Measurements from ENCODE around the gene SEMA5A. TPM values are rescaled to one million over a fixed set of nuclear protein-coding genes. Genes with fewer than 3 reads are reported as not detected.

The SEMA5A gene
- total and polyA plus RNA-seq, 2 of the 8 experiments (the other 6 are each of a cell fraction or from before 2014, with no cell fraction given): 5.3 to 8.9 TPM

DNA sequence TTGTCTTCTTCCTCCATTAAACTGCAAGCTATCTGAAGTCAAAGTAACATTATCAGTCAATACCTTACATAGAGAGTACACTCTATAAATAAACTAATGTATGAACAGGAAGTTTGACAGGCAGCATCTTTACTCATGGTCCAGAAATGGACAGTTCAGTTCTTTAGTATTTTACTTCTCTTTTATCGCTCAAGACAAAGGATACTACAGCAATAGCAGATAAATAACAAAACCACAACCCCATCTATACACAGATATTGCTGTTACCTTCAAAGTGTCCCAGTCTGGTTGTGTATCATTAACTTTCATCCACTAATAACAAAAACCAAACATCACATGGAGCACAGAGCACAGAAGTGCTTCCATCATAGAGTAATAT lies 46.4 kb downstream of the SEMA5A start:
- Histone ChIP-seq H3K4me2 (ENCODE audit: insufficient read depth in 1 of 2, low read depth in 2 of 2, low read length in 2 of 2) (no peak overlapping the region), H3K79me1 (ENCODE audit: low read depth, low read length) (no peaks in the 10 kb centered on the region), H3K27ac (ENCODE audit: low read depth, low read length) (no peak overlapping the region), H3K56ac (replicated peaks; ENCODE audit: insufficient read length, low read depth, low read length) (no peak overlapping the region), H3K23me2 (ENCODE audit: low read depth, low read length) (no peaks in the 10 kb centered on the region), H3K18ac (ENCODE audit: extremely low read depth, low read length) (no peak overlapping the region), H3K79me2 (ENCODE audit: control insufficient read depth in 1 of 2, insufficient read depth in 2 of 2, low read length in 2 of 2) (no peaks in the 10 kb centered on the region), H3K36me3 (ENCODE audit: control insufficient read depth in 2 of 4, insufficient read depth in 4 of 4, low read length in 3 of 4) (no peaks in the 10 kb centered on the region), H4K20me1 (replicated peaks in 1 of 2; ENCODE audit: control insufficient read depth in 1 of 2, insufficient read depth in 2 of 2, low read length in 2 of 2) (no peaks in the 10 kb centered on the region), H2BK12ac (ENCODE audit: low read depth, low read length) (no peak overlapping the region), H2BK120ac (replicated peaks; ENCODE audit: low read depth, low read length) (no peak overlapping the region), H4K5ac (ENCODE audit: insufficient read length, low read depth, low read length) (no peak overlapping the region), H3K9me3 (ENCODE audit: insufficient read depth in 2 of 2, low read depth in 1 of 2, low read length in 1 of 2) (no peaks in the 10 kb centered on the region), H2AK5ac (ENCODE audit: low read depth, low read length) (no peak overlapping the region), H3K27me3 (replicated peaks in 1 of 4; ENCODE audit: control insufficient read depth in 3 of 4, extremely low read depth in 1 of 4, insufficient read depth in 3 of 4, low read length in 3 of 4) (no peaks in the 10 kb centered on the region), H2AFZ (ENCODE audit: low read length) (no peak overlapping the region), H4K91ac (replicated peaks; ENCODE audit: insufficient read length, low read length) (no peak overlapping the region), H3K14ac (ENCODE audit: insufficient read length) (no peak overlapping the region), H3K4me3 (ENCODE audit: extremely low read depth in 1 of 4, insufficient read depth in 2 of 4, low read depth in 3 of 4, low read length in 4 of 4) (no peak overlapping the region), H2BK20ac (ENCODE audit: low read length) (no peak overlapping the region), H3K4ac (replicated peaks; ENCODE audit: insufficient read length, low read depth, low read length) (no peak overlapping the region), H2BK15ac (ENCODE audit: low read length) (no peak overlapping the region), H2BK5ac (ENCODE audit: low read depth, low read length) (no peak overlapping the region), H4K8ac (ENCODE audit: extremely low read depth, insufficient read depth, low read length) (no peak overlapping the region), H3K4me1 (replicated peaks in 1 of 4; ENCODE audit: control insufficient read depth in 3 of 4, insufficient read depth in 4 of 4, low read length in 3 of 4) (peaks cover 0 to 10% (median 3%) of the 10 kb centered on the region in 4 experiments; a peak in 2 of 7 replicates), H3K23ac (ENCODE audit: insufficient read length) (no peak overlapping the region), H3K9ac (replicated peaks in 1 of 4; ENCODE audit: extremely low read depth in 1 of 4, low read depth in 3 of 4, low read length in 3 of 4) (no peak overlapping the region)
- 100% methylated on average over 1 of the region's 1 CpG; no CpG with 5 or more reads in 1 of the 2 experiments for WGBS, 2 experiments (ENCODE audit: extremely low coverage in 1 of 2, insufficient coverage in 1 of 2, insufficient read length in 1 of 2, insufficient replicate concordance in 2 of 2, low coverage in 1 of 2, low lambda C conversion rate in 2 of 2, missing lambda C conversion rate in 1 of 2)
- TF ChIP-seq GTF2F1 (IDR thresholded peaks at IDR 0.05; ENCODE audit: borderline replicate concordance, low read depth, low read length) (no peak), MAFK (IDR thresholded peaks at IDR 0.05; ENCODE audit: low read depth, low read length) (no peak), SAP30 (IDR thresholded peaks at IDR 0.05; ENCODE audit: insufficient read depth, insufficient replicate concordance, low read length) (no peak), CHD2 (IDR thresholded peaks at IDR 0.05; ENCODE audit: low read length) (no peak)
- TF ChIP-seq, protein P1, sequence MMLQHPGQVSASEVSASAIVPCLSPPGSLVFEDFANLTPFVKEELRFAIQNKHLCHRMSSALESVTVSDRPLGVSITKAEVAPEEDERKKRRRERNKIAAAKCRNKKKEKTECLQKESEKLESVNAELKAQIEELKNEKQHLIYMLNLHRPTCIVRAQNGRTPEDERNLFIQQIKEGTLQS (IDR thresholded peaks at IDR 0.05; ENCODE audit: insufficient read depth, low read depth, low read length): no peak
- TF ChIP-seq, protein P2, sequence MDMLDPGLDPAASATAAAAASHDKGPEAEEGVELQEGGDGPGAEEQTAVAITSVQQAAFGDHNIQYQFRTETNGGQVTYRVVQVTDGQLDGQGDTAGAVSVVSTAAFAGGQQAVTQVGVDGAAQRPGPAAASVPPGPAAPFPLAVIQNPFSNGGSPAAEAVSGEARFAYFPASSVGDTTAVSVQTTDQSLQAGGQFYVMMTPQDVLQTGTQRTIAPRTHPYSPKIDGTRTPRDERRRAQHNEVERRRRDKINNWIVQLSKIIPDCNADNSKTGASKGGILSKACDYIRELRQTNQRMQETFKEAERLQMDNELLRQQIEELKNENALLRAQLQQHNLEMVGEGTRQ (IDR thresholded peaks at IDR 0.05; ENCODE audit: low read length): no peak
- FAIRE-seq: no peak
- ChIA-PET POLR2A (ENCODE audit: partially characterized antibody) (no interaction called here), CTCF (ENCODE audit: partially characterized antibody) (interaction anchor here (0.6 to 2.9 kb wide), 14 partner anchors 12 to 417 kb away, joined by 3 to 10 read pairs (median 4); no protein-coding TSS in a partner anchor)
- no peak for DNase-seq (ENCODE audit: low read depth in 1 of 2, low spot score in 2 of 2)

All from H1 (cell line).